Measurements from ENCODE around the gene WIPF1.

Gene WIPF1, protein sequence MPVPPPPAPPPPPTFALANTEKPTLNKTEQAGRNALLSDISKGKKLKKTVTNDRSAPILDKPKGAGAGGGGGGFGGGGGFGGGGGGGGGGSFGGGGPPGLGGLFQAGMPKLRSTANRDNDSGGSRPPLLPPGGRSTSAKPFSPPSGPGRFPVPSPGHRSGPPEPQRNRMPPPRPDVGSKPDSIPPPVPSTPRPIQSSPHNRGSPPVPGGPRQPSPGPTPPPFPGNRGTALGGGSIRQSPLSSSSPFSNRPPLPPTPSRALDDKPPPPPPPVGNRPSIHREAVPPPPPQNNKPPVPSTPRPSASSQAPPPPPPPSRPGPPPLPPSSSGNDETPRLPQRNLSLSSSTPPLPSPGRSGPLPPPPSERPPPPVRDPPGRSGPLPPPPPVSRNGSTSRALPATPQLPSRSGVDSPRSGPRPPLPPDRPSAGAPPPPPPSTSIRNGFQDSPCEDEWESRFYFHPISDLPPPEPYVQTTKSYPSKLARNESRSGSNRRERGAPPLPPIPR

DNA sequence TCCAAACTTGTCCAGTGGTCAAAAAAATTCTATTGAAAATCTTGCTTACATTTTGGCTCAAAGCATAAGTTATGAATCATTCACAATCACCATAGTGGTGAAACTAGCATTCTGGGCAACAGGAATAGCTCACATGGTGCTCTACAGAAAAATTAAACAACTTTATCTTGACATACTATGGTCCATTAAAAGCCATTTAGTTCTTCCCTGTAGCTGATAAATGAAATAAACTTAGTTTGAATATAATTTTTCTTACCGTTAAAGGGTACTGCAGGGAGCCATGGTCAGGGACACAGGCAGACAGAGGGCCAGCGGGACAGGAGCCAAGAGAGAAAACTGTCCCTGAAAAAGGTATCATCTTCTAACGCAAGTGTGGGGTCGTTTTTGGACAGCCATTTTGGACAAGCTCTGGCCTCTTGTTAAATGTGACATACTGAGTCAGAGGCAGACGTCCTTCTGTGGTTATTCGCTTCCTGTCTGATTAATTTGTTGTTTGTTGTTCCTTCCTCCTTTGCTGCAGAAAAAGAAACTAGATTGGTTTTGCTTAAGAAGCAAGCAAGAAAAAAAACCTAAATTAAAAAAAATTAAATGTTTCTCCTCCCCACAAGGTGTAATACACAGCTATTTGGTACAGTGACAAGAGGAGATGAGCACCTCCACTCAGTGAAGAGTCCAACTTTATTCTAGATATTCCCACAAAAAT lies at the start of gene WIPF1:
TSS of gene WIPF1 (minus strand) at position 460 of the 703 bp plus-strand sequence. CDS start 12,231 bp downstream, outside the sequence.
- no peak for DNase-seq

DNA sequence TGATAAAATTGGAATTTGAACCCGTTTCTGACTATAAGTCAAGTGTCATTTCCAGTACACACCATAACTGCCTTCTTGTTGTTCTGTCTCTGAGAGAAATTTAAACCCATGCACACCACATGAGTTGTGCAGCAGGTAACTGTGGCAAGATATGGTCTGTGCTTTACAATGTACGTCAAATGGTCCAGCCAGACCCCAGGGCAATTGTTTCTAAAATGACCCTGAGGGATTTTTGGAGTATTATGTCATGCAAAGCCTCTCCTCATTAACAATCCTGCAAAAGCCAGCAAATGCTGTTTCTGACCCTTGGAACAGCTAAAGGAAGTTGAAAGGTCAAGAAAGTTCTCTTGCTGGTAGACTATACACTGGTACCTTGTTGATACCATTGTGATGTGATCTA lies 47.7 kb upstream of the WIPF1 start:
- DNase-seq, result no peak

DNA sequence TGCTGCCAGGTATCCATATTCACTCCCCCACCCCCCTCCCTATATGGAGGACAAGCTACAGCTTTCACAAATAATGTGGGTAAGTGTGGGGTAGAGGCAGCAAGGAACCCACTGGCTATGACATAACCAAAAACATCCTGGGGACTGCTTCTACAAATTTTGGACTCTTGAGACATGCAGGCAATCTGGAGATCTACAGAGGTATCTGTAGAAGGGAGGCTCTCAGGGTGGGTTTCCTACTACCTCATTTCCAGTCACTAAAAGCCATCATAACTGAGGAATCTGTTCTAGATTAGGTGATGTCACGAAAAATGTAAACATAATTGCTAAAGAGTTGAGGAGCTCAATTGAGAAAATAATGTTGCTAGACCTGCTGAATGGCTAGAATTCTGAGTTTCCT lies 46.8 kb upstream of the WIPF1 start:
- no peak for DNase-seq

DNA sequence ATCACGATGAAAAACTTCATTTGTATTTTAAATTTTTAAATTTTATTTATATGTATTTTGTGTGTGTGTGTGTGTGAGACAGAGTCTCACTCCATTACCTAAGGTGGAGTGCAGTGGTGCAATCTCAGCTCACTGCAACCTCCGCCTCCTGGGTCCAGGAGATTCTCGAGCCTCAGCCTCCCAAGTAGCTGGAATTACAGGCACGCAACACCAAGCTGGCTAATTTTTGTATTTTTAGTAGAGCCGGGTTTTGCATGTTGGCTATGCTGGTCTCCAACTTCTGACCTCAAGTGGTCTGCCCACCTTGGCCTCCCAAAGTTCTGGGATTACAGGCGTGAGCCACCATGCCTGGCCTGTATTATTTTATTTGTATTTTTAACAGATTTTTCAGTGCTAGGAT lies 45.8 kb upstream of the WIPF1 start:
- no peak for DNase-seq

DNA sequence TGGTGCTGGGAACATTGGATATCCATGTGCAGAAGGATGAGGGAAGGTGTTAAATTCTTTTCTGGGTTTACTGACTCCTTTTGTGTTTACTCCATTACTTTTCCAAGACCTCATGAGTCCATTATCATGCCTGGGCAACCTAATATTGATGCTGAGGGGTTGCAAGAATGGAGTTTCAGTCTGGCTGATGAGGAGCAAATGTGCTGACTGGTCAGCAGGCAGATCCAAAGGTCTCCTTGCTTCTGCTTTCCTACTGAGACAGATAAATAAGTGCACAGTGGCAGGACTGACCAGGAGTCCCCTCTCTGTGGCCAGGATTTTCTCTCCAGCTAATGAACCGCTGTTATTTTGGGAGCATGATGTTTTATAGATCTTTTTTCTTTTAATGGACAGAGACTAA lies 43.6 kb upstream of the WIPF1 start:
- no peak for DNase-seq

DNA sequence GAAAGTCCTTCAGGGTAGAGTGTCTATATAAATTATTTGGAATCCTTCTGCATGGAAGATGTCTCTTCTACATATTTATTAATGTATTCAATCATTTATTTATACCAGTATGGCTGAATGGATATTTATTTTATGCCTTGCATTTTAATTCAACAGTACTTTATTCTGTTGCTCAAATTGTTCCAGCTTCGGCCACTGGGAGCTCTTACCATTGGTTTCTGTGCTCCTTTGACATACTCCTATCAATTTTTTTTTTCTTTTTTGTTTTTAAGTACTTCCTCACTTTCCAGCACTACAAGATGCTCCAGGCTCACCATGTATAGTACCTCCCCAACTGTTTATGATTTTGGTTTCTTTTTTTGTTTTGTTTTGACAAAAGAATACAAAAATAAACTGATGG lies 39.4 kb upstream of the WIPF1 start:
- no peak for DNase-seq

DNA sequence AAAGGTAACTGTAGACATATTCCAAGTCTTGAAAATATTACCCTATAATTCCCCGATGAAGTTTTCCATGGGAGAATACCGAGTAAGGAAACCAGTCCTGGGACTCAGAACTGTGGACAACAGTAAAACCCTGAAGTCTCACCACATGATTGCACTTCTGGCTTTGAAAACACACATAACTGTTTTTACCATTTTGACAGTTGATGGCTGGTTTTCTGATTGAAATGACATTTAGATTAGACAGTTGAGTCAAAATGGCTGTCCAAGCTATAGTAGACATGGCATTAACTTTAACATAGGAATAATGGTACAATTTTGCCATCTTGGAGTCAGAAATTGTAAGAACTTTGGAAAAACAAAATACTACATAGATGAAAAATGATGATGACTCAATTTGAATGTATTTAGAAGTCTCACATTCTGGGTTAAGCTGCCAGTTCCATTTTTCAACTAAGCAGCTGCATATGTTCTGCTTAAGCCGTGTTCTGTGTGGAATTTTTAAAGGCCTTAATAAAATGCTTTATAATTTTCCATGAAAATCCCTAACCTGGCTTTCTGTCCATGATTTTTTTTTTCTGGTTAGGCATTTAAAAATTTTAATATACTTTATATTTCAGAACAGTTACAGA lies 38.3 kb upstream of the WIPF1 start:
- DNase-seq, result no peak

DNA sequence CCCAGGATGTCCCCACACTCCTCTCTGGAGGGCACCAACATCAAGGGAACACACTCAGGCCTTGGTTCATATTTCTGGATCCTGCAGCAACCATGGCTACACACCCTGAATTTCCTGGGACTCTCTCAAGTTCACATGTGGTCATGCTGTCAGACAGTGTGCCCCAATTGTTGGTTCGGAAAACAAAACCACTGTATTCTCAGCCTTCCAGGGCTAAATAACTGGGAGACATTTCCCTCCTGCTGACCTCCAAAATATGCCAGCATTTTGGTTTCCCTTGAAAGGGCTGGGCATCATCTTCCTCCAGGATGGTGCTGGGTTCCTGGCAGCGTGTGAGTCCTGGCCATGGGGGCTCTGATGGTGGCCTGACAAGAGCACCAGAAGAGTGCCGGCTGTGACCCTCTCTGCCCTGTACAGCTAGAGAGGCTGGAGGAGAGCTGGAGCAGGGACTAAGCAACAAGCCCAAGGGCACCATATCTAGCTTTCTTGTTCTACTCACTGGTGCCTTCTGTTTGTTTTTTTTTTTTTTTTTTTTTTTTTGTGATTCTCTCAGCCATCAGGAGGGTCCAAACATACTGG lies 37.5 kb upstream of the WIPF1 start:
- DNase-seq, result no peak

DNA sequence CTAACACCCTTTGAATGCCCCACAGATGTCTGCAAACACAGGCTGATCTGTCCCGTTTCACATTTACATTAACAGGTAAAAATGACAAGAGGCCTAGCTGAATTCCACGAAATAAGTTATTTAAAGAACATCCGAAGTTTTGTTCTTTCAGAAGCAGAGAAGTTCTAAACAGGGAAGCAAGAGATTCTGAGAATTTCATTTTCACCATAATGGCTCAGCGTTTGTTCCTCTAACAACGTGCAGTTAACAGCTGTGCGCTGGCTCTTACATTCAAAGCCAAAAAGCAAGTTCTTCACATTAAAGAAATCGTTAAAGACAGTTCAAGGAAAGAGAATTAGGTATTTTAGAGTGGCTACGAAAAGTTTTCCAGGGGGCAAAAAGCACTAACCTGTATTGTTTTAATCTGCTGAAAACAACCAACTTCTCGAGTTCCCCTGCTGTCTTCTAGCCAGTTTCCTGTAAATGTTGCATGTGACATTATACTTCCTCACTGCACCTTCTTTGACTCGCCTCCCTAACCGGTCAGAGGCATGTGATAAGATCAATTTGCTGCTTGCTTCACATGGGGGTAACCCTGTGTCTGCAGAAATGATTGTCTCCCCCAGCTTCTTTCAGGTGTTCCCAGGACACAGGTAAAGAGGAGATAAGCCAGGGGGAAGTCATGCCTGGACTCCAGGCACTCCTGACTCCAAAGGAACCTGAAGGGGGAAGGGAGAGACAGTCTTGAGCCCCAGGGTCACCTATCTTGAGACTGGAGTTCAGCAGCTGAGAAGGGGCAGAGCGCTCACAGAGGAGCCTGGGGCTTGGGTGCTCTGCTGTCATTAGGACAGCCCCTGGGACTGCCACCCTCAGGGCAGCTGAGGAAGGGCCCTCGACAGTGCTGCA lies 36.8 kb upstream of the WIPF1 start:
- no peak for DNase-seq

DNA sequence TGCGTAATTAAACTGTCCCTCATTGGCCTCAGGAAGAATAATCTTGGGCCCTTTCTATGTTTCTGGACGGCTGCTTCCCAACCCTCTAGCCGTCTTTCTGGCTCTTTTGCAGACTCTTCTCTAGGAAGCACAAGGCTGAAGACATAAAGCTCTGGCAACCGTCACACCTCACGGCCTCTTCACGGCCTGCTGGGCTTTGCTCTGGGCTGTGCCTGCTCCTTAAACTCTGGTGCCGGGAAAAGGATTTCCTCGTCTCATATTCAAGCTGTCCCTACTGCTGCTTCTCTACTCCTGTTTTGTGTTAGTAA lies 36.0 kb upstream of the WIPF1 start:
- no peak for DNase-seq

DNA sequence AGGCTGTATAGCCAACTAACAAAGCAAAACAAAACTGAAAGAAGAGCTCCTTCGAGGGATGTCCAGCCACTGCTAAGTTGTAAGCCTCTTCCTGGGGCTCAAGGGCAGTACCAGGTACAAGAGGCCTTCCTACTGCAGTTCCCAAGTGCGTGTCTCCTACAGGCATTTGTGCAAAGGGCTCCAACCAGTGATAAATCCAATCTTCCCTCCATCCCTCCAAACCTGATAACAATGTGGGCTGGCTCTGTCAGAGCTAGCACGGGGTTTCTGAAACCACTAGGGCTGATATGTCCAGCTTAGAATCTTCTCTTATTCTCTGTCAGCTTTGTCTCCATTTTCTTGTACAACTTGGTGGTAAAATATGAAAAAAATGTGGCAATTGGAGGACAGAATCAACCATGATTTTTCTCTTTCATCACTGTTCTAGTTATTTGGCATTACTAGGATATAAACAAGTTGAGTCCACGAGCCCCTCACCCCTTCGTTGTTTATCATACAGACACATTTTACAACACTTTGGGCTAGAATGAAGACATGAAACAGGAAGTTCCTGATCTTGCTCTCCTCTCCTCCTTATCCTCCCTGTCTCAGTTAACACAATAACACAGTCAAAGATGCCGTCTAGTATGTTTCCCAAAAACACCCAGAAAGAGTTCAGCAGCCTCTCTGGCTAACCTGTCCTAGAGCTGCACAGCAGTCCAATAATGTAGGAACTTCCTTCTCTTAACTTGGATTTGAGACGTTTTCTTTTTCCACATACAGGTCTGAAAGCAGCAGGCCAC lies 35.4 kb upstream of the WIPF1 start:
- DNase-seq, result no peak

DNA sequence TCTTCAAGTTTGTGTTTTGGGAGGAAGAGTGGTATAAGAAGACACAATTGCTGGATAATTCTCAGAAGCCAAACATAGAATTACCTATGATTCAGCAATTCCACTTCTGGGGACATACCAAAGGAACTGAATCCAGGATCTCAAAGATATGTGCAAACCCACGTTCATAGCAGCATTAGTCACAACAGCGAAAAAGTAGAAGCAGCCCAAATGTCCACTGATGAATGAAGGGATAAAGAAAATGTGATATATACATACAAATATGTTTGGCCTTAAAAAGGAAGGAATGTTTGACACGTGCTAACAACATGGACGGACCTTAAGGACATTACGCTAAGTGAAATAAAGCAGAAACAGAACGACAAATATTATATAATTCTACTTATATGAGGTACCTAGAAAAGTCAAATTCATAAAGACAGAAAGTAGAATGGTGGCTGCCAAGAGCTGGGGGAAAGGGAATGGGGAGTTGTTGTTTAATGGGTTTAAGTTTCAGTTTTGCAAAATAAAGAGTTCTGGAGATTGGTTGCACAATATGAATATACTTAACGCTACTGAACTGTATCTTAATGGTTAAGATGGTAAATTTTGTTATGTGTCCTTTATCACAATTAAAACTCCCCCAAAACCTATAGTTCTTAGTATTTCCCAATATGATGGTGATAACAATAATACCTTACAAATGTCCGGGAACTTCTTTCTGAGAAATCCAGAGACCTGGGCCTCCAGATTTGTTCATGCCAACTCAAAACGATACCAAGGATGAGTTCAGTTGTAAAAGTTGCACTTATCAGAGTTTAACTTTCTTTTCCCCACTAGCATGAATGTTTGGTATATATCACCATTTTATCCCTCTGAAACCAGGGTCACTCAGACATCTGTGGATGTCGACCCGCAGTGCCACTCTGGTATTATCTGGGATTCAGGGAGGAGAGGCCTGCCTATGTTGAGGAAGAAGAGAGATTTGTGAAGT lies 33.7 kb upstream of the WIPF1 start:
- no peak for DNase-seq

DNA sequence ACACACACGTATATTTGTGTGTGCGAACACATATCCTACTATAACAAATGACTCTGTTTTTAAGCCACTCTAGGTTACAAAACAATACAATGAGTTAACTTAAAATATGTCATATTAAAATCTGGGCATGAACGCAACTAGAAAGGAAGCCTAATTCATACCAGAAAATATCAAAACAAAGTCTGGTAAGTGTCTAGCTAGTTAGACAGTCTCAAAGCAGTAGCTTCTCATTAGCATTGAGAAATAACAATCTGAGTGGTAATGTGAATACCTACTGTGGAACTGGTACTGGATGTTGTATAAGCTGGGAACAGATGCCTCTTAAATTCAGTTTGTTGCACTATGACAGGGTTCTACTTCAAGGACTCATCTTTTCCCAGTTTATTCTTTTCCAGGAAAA lies 32.5 kb upstream of the WIPF1 start:
- DNase-seq, result no peak

DNA sequence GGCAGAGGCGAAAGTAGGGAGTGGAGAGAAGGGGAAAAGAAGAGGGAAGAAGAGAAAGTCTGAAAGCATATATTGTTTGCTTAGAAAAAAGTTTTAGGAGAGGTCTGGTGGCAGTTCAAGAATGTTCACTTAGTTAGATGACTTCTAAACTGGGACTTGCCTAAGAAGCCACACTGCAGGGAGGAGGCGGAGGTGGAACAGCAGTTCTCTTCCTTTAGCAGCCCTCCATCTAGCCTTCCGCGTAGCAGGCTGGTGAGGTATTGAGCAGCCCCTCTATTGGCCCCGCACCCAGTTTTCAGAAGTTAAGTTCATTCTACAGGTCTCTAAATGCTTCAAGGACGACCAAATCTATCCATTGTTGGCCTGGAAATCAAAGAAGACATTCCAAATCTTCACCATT lies 31.9 kb upstream of the WIPF1 start:
- no peak for DNase-seq

DNA sequence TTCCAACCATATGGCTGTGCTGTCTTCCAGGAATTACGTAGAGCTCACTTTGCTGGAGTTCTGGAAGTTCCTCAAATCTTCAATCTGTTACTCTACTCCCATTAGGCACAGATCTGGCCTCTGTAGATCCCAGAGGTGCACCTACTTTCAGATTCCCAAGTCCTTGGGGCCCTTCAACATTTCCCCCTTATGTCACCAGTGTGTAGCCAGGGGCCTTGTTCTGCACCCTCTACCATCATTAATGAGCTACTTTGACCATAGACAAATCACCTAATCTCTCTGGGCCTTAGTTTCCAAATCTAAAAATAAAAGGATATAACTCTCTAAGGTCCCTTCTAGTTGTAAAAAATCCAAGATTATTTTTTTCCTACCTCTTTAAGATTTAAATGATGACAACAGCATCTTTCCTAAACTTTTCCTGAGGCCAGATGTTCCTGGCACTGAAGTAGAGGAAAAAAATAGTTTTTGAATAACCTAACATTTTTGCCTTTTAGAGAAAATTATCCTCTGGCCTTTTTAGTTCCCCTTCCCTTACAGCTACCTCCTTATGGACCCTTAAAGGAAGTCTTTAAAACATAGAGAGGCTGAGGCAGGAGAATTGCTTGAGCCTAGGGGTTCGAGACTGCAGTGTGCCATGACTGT lies 31.0 kb upstream of the WIPF1 start:
- no peak for DNase-seq

DNA sequence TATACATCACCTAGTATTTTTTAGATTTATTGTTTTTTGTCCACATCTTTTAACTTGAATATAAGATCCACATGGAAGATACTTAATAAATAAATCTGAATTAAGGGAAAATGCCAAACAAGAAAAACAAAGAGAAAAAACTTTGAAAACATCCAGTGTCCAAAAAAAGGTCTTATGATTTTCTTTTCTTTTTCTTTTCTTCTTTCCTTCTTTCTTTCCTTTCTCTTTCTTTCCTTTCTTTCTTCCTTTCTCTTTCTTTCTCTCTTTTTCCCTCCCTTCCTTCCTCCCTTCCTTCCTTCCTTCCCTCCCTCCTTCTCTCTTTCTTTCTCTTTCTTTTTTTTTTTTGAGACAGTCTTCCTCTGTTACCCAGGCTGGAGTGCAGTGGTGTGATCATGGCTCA lies 29.6 kb upstream of the WIPF1 start:
- no peak for DNase-seq

DNA sequence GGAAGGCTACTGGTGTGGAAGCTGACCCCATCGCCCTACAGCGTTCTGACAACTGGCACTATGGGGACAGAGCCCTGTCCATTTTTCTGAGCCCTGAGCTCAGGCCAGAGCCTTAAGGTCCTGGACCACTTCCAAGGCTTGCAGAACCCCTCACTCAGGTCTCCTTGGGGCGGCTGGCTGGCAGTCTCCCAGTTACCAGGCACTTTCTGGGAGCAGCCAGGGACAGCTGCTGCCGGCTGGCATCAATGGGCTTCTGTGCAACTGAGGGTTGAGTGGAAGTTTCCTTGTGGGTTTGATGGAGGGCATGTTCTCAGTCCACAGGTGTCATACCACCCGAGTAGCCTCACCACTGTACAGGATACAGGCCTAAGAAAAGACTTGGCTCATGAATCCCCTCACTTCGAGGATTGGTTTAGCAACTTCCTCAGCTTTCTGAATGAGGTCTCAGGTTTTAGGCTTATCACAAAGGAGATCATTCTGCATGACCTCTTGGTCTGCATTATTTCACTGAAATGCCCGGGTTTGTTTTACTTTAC lies 27.4 kb upstream of the WIPF1 start:
- no peak for DNase-seq

DNA sequence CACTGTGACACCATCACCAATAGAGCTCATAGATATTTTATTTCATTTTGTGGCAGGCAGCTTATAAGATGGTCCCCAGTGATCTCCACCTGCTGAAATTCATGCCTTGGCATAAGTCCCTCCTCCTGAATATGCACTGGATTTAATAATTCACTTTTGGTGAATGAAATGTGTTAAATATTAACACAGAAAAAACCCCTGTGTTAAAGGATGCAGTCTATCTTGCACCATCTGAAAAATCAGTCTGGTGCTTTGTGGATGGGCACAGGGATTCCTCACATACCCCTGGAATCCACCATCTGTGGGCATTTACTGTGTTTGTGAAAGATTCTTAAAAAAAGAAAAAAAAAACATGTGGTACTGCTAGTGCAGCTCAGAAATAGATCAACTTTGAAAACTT lies 26.1 kb upstream of the WIPF1 start:
- no peak for DNase-seq

DNA sequence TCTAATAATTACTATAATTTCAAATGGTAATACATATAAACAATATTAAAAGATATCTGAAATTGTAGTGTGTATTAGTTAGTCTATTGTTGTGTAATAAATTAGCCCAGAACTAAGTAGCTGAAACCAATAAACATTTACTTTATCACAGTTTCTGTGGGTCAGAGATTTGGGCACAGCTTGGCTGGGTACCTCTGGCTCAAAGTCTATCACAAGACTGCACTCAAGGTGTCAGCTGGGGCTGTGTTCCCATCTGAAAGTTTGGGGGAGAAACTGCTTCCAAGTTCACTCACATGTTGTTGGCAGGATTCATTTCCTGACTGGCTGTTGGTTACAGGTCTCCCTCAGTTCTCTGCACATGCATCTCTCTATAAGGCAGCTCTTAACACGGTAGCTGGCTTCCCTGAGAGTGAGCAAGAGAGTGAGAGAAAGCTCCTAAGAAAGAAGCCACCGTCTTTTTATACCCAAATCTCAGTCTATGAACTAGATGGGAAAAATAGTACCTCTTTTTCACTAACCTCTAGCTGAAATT lies 25.6 kb upstream of the WIPF1 start:
- DNase-seq, result no peak

DNA sequence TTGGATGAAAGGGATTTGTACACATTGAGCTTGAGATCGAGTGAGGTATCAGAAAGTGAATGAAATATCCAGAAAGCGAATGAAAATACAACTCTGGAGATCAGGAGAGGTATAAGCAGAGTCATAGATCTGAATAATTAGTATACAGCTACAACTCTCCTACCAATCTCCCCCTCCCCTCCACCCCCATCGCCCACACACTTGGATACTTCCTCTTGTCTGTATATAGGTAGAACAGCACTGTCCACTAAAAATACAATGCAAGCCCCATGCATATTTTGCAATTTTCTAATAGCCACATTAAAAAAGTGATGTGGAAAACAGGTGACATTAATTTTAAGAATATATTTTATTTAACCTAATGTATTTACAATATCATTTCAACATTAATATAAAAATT lies 23.7 kb upstream of the WIPF1 start:
- DNase-seq, result no peak
